ENCODE data around the gene TMEM69. TPM values are rescaled to one million over a fixed set of nuclear protein-coding genes. Genes with fewer than 3 reads are reported as not detected.
A peak's percentile ranks its signal among the peaks of the same experiment; 100 is the strongest.
"Not testable (repeated sequence)": the region's sequence is repeated elsewhere in the genome, so short reads cannot be mapped to it uniquely, and the experiment has no call there.

TMEM69 gene
- total RNA-seq, 1 donor from 2014 or later: 8.3 TPM

DNA sequence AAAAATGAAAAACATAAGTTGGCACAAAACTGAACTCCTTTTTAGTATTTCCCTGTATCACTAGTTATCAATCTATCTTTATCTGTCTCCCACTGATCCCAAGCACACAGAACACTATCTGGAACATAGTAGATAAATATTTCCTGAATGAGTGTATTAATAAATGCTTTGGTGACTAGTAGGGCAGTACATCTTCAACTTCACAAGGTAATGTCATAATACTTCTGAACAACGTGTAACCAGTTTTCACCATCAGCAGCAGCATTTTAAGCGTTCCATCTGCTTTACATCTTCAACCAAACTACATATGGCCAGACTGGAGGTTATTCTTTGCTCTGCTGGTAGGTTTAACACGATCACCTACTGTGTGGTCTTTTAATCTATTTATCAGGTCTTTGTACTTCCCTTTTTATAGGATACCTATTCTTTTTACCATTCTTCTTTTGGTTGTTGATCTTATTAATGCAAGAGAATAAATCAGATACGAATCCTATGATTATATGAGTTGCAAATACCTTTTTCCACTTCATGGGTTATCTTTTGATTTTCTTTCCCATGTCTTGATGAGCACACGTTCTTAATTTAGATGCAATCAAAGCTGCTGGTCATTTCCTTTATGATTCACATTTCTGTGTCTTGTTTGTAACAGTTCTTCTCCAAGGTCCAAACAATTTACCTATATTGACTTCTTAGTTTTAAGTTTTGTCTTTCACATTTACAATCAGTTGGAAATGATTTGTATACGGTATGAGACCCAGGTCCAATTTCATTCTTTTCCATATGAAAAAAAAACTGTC is 17.9 kb upstream of the TMEM69 start:
- DNase-seq (ENCODE audit: low spot score in 2 of 2): no peak
- H3K27me3 ChIP-seq: no peaks in the 10 kb centered on the region
- no peaks in the 10 kb centered on the region for H3K9me3 ChIP-seq
- H3K36me3 ChIP-seq: no peaks in the 10 kb centered on the region
- TF ChIP-seq, protein P1, sequence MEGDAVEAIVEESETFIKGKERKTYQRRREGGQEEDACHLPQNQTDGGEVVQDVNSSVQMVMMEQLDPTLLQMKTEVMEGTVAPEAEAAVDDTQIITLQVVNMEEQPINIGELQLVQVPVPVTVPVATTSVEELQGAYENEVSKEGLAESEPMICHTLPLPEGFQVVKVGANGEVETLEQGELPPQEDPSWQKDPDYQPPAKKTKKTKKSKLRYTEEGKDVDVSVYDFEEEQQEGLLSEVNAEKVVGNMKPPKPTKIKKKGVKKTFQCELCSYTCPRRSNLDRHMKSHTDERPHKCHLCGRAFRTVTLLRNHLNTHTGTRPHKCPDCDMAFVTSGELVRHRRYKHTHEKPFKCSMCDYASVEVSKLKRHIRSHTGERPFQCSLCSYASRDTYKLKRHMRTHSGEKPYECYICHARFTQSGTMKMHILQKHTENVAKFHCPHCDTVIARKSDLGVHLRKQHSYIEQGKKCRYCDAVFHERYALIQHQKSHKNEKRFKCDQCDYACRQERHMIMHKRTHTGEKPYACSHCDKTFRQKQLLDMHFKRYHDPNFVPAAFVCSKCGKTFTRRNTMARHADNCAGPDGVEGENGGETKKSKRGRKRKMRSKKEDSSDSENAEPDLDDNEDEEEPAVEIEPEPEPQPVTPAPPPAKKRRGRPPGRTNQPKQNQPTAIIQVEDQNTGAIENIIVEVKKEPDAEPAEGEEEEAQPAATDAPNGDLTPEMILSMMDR (IDR thresholded peaks at IDR 0.05): no peak
- H3K4me1 ChIP-seq: peaks cover 0 to 27% of the 10 kb centered on the region in 2 donors
- H3K4me3 ChIP-seq: no peak overlapping the region
- no peak overlapping the region for H3K27ac ChIP-seq
- intact Hi-C loops (cut with DNase I): no loop called here

DNA sequence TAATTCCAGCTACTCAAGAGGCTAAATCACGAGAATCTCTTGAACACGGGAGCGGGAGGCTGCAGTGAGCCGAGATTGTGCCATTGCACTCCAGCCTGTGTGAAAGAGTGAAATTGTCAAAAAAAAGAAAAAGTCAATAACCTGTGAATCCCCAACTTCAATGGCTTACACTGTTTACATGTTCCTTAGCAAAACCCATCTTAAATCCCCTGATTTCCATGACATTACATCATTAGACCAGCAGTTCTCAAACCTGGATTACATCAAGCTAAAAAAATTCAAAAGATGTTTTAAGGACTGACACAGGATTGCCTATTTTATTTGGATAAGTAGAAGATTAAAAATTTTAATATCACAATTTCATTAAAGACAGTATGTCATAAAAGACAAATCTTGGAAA is 14.0 kb upstream of the TMEM69 start:
- no peaks in the 10 kb centered on the region for H3K9me3 ChIP-seq
- DNase-seq (ENCODE audit: low spot score in 2 of 2): no peak
- H3K4me1 ChIP-seq: peaks cover 11 to 33% of the 10 kb centered on the region in 2 donors
- no peak overlapping the region for H3K27ac ChIP-seq
- H3K4me3 ChIP-seq: no peak overlapping the region
- TF ChIP-seq, protein P1 (IDR thresholded peaks at IDR 0.05): no peak
- intact Hi-C loops (cut with DNase I): no loop called here
- no peaks in the 10 kb centered on the region for H3K36me3 ChIP-seq
- H3K27me3 ChIP-seq: no peaks in the 10 kb centered on the region

DNA sequence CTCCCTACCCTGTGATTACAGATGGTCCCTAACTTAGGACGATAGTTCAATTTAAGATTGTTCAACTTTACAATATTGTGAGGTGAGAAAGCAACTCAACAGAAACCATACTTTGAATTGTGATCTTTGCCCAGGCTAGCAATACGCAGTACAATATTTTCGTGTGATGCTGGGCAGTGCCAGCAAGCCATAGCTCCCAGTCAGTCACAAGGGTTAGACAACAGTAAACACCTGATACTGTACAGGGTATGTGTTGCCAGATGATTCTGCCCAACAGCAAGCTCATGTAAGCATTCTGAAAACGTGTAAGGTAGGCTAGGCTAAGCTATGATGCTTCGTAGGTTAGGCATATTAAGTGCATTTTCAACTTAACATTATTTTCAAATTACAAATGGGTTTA is 13.5 kb upstream of the TMEM69 start:
- Histone ChIP-seq H3K9me3 (no peaks in the 10 kb centered on the region), H3K36me3 (no peaks in the 10 kb centered on the region), H3K4me3 (no peak overlapping the region), H3K27me3 (no peaks in the 10 kb centered on the region), H3K4me1 (peaks cover 14 to 33% of the 10 kb centered on the region in 2 donors), H3K27ac (no peak overlapping the region)
- DNase-seq (ENCODE audit: low spot score in 2 of 2): no peak
- TF ChIP-seq, protein P1 (IDR thresholded peaks at IDR 0.05): no peak
- intact Hi-C loops (cut with DNase I): no loop called here

DNA sequence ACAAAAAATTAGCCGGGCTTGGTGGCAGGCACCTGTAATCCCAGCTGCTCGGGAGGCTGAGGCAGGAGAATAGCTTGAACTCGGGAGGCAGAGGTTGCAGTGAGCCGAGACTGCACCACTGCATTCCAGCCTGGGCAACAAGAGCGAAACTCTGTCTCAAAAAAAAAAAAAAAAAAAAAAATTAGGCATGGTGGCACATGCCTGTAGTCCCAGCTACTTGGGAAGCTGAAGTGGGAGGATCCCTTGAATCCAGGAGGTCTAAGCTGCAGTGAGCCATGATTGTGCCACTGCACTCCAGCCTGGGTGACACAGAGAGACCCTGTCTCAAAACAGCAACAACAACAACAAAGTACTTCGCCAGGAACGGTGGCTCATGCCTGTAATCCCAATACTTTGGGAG is 11.4 kb upstream of the TMEM69 start:
- intact Hi-C loops (cut with DNase I): not testable (repeated sequence)

DNA sequence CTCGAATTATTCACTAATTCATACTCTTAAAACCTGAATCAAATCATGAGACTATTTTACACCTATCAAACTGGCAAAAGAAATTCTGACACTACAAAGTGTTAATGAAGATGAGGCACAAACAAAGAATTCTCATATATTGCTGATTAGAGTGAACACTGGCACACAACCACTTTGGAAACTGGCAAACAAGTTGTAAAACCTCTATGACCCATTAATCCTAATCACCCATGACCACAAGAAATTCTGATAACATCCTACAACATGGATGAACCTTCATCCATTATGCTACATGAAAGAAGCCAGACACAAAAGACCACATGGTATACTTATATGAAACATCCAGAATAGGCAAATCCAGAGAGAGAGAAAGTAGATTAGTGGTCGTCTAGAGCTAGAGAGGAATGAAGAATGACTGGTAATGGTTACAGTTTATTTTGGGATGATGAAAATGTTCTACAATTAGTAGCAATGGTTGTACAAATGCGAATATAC is 10.2 kb upstream of the TMEM69 start:
- H3K4me1 ChIP-seq: peaks cover 22 to 48% of the 10 kb centered on the region in 2 donors
- intact Hi-C loops (cut with DNase I): no loop called here

More for the DNA sequence above, 11.4 kb upstream of the TMEM69 start:
- not testable (repeated sequence) for H3K9me3 ChIP-seq; H3K4me3 ChIP-seq; H3K27me3 ChIP-seq; H3K36me3 ChIP-seq; DNase-seq (ENCODE audit: low spot score in 2 of 2)
- H3K27ac ChIP-seq: peak overlapping the region; percentile 43 to 79
- peaks cover 22 to 45% of the 10 kb centered on the region in 2 donors for H3K4me1 ChIP-seq

DNA sequence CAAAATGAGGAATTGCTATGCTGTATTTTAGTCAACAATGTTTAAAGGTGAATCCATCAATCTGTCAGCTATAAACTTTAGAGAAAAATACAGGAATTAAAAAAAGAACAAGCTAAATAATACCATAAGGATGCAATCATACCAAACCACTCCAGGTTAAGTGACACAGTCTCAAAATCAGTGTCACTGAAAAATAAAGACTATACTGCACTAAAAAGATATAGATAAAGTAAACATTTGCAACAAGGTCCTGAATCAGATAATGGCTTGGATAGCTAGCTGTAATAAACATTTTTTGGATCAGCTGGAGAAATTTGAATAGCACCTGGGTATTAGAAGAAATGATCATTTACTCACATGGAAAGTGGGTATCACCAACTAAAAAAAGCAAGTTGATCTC is 9.5 kb upstream of the TMEM69 start:
- no peaks in the 10 kb centered on the region for H3K36me3 ChIP-seq
- no peak for DNase-seq (ENCODE audit: low spot score in 2 of 2)
- peaks cover 22 to 46% of the 10 kb centered on the region in 2 donors for H3K4me1 ChIP-seq
- H3K27me3 ChIP-seq: no peaks in the 10 kb centered on the region
- TF ChIP-seq, protein P1 (IDR thresholded peaks at IDR 0.05): no peak
- peak overlapping the region; percentile 23 to 79 for H3K27ac ChIP-seq
- no peaks in the 10 kb centered on the region for H3K9me3 ChIP-seq
- H3K4me3 ChIP-seq: no peak overlapping the region
- intact Hi-C loops (cut with DNase I): no loop called here

More for the DNA sequence above, 10.2 kb upstream of the TMEM69 start:
- Histone ChIP-seq H3K4me3 (no peak overlapping the region), H3K27me3 (no peaks in the 10 kb centered on the region), H3K36me3 (no peaks in the 10 kb centered on the region), H3K27ac (peak overlapping the region; percentile 23 to 79), H3K9me3 (no peaks in the 10 kb centered on the region)
- TF ChIP-seq, protein P1 (IDR thresholded peaks at IDR 0.05): no peak
- DNase-seq (ENCODE audit: low spot score in 2 of 2): no peak

Measured in ascending aorta (tissue), 2 donors.